HG03354 (cell line): Measurements from ENCODE around the gene SLC16A12.

Experiments
- ATAC-seq: cut with Tn5 transposase; IDR thresholded peaks from one replicate; pipeline ENCODE4 v1.9.1; 2021; ENCODE audit warnings: mild to moderate bottlenecking; ENCODE audit not compliant: unreplicated experiment, poor library complexity, severe bottlenecking

Gene SLC16A12

GRCh38 chr10:89516149-89516832 lies 19.1 kb downstream of the SLC16A12 start:
- no peak for ATAC-seq

GRCh38 chr10:89515031-89515841 lies 20.2 kb downstream of the SLC16A12 start:
- no peak for ATAC-seq

GRCh38 chr10:89513206-89513605 lies 22.2 kb downstream of the SLC16A12 start:
- no peak for ATAC-seq

- ATAC-seq, result no peak
Observed at GRCh38 chr10:89505640-89506275, 29.6 kb downstream of the SLC16A12 start.

GRCh38 chr10:89504691-89505090 lies 30.7 kb downstream of the SLC16A12 start:
- no peak for ATAC-seq

GRCh38 chr10:89503652-89504370 lies 31.6 kb downstream of the SLC16A12 start:
- no peak for ATAC-seq

- ATAC-seq, result no peak
Observed at GRCh38 chr10:89503151-89503550, 32.2 kb downstream of the SLC16A12 start.

GRCh38 chr10:89502549-89502948 lies 32.8 kb downstream of the SLC16A12 start:
- ATAC-seq, result no peak

GRCh38 chr10:89494575-89494974 lies 40.8 kb downstream of the SLC16A12 start:
- no peak for ATAC-seq

GRCh38 chr10:89494068-89494467 lies 41.3 kb downstream of the SLC16A12 start:
- no peak for ATAC-seq

- ATAC-seq, result no peak
Observed at GRCh38 chr10:89491932-89492331, 43.5 kb downstream of the SLC16A12 start.

GRCh38 chr10:89490596-89491335 lies 44.6 kb downstream of the SLC16A12 start:
- no peak for ATAC-seq

GRCh38 chr10:89482256-89482655 lies 53.1 kb downstream of the SLC16A12 start:
- ATAC-seq, result no peak

GRCh38 chr10:89481662-89482061 lies 53.7 kb downstream of the SLC16A12 start:
- ATAC-seq, result no peak

GRCh38 chr10:89479771-89480446 lies 55.5 kb downstream of the SLC16A12 start:
- ATAC-seq, result no peak

GRCh38 chr10:89478739-89479654 lies 56.4 kb downstream of the SLC16A12 start:
- ATAC-seq, result no peak

GRCh38 chr10:89478085-89478738 lies 57.2 kb downstream of the SLC16A12 start:
- ATAC-seq, result no peak
